Prostate gland (tissue), 2 donors: Measurements from ENCODE around the gene PDXP. TPM values are rescaled to one million over a fixed set of nuclear protein-coding genes. Genes with fewer than 3 reads are reported as not detected.

ENCODE experiments used
- DNase-seq: peaks from one replicate; pipeline ENCODE4 v3.0.0-alpha.2; 2019; ENCODE audit warnings: low spot score
- H3K27ac ChIP-seq, 2 donors: fragments of 200-600 bp; sonication (generic); 2 replicates each; pipeline ENCODE4 v1.5.1; 2017 to 2019
- H3K27me3 ChIP-seq: fragments of 200-600 bp; sonication (generic); replicated peaks from 2 replicates; pipeline ENCODE4 v1.5.1; 2019; ENCODE audit not compliant: insufficient read depth
- H3K36me3 ChIP-seq, 2 donors: fragments of 200-600 bp; sonication (generic); 1 replicate in 1 of 2; 2 replicates in 1 of 2; pipeline versions ENCODE4 v1.5.1 to v1.8.1; 2017 to 2019
- H3K4me1 ChIP-seq: fragments of 200-600 bp; sonication (generic); replicated peaks from 2 replicates; pipeline ENCODE4 v1.5.1; 2019
- H3K4me3 ChIP-seq, 2 donors: fragments of 200-600 bp; sonication (generic); 2 replicates each; pipeline ENCODE4 v1.5.1; 2017 to 2019
- H3K9me3 ChIP-seq: fragments of 200-600 bp; sonication (generic); 2 replicates; pipeline ENCODE4 v1.5.1; 2017
- CTCF ChIP-seq, 4 experiments: fragments of 200-600 bp in 2 of 4; fragments of 450-650 bp in 2 of 4; sonication (generic) in 2 of 4; IDR thresholded peaks; 1 replicate in 3 of 4; 2 replicates in 1 of 4; pipeline ENCODE4 v1.5.1; 2016 to 2019; ENCODE audit warnings: antibody characterized with exemption in 4 of 4, mild to moderate bottlenecking in 2 of 4, moderate library complexity in 2 of 4
- POLR2A ChIP-seq: fragments of 450-650 bp; IDR thresholded peaks from one replicate; pipeline ENCODE4 v1.6.1; 2016; ENCODE audit warnings: antibody characterized with exemption, mild to moderate bottlenecking
- POLR2AphosphoS5 ChIP-seq: sonication (generic); formaldehyde crosslinking; IDR thresholded peaks from one replicate; pipeline ENCODE4 v1.6.1; 2017; ENCODE audit warnings: antibody characterized with exemption
- WGBS: methylation state at CpG from one replicate; pipeline ENCODE4 v1.1.5; 2018; 5-methylcytosine and 5-hydroxymethylcytosine counted together
- intact Hi-C: fragments of 100-400 bp; cut with DNase I; formaldehyde crosslinking; loops from one replicate; pipeline ENCODE4 v1.14.2; 2022
- total RNA-seq, 2 donors: library from RNA; depleted of rRNA; stranded (reverse); fragments of >200 nt; gene quantifications; one replicate each; pipeline ENCODE4 v1.1.0, GENCODE V29; 2016

PDXP gene
- total RNA-seq, 2 donors from 2014 or later: 12.9 to 87.8 TPM

- no peaks in the 10 kb centered on the region for H3K9me3 ChIP-seq
- TF ChIP-seq POLR2AphosphoS5: no peak
- no peak for TF ChIP-seq POLR2A
- TF ChIP-seq CTCF (IDR thresholded peaks at IDR 0.05): no peak
- intact Hi-C loops: no loop called here
- DNase-seq: no peak
- H3K4me1 ChIP-seq: peaks cover 7% of the 10 kb centered on the region
- no peaks in the 10 kb centered on the region for H3K27me3 ChIP-seq
- WGBS: 28% methylated on average over 5 of the region's 6 CpGs
- peaks cover 0 to 7% of the 10 kb centered on the region in 2 donors for H3K36me3 ChIP-seq
- H3K4me3 ChIP-seq: no peak overlapping the region
- H3K27ac ChIP-seq: peak overlapping the region in 1 of 2 donors; percentile 3
These were observed 34.5 kb upstream of the PDXP start for GRCh38 chr22:37624017-37624365.

GRCh38 chr22:37624876-37625275 lies 33.6 kb upstream of the PDXP start:
- H3K9me3 ChIP-seq: no peaks in the 10 kb centered on the region
- H3K4me3 ChIP-seq: no peak overlapping the region
- no peaks in the 10 kb centered on the region for H3K27me3 ChIP-seq
- TF ChIP-seq POLR2AphosphoS5: no peak
- TF ChIP-seq POLR2A: no peak
- no peak for TF ChIP-seq CTCF (IDR thresholded peaks at IDR 0.05)
- peaks cover 7% of the 10 kb centered on the region for H3K4me1 ChIP-seq
- WGBS: 77% methylated on average over 7 of the region's 7 CpGs
- no peak overlapping the region for H3K27ac ChIP-seq
- peaks cover 0 to 9% of the 10 kb centered on the region in 2 donors for H3K36me3 ChIP-seq
- DNase-seq: no peak
- intact Hi-C loops: no loop called here

- intact Hi-C loops: no loop called here
- Histone ChIP-seq H3K27me3 (no peaks in the 10 kb centered on the region), H3K27ac (peak overlapping the region; percentile 57 to 66), H3K36me3 (peaks cover 0 to 9% of the 10 kb centered on the region in 2 donors), H3K4me1 (peaks cover 7% of the 10 kb centered on the region), H3K9me3 (no peaks in the 10 kb centered on the region), H3K4me3 (no peak overlapping the region)
- no peak for TF ChIP-seq CTCF (IDR thresholded peaks at IDR 0.05)
- no peak for TF ChIP-seq POLR2AphosphoS5
- no peak for TF ChIP-seq POLR2A
- no peak for DNase-seq
- 66% methylated on average over 14 of the region's 14 CpGs for WGBS
These were observed 32.8 kb upstream of the PDXP start for GRCh38 chr22:37625737-37626136.

- Histone ChIP-seq H3K4me3 (no peak overlapping the region), H3K36me3 (peaks cover 0 to 9% of the 10 kb centered on the region in 2 donors), H3K27ac (peak overlapping the region; percentile 57 to 66), H3K9me3 (no peaks in the 10 kb centered on the region), H3K27me3 (no peaks in the 10 kb centered on the region), H3K4me1 (peaks cover 7% of the 10 kb centered on the region)
- DNase-seq: peak; percentile 79
- TF ChIP-seq POLR2A (no peak), CTCF (IDR thresholded peaks at IDR 0.05) (no peak), POLR2AphosphoS5 (peak; percentile 78)
- WGBS: 25% methylated on average over 11 of the region's 11 CpGs
- intact Hi-C loops: no loop called here
These were observed 32.4 kb upstream of the PDXP start for GRCh38 chr22:37626144-37626543.

- TF ChIP-seq POLR2A (no peak), POLR2AphosphoS5 (no peak), CTCF (IDR thresholded peaks at IDR 0.05) (no peak)
- Histone ChIP-seq H3K36me3 (peaks cover 0 to 9% of the 10 kb centered on the region in 2 donors), H3K27me3 (no peaks in the 10 kb centered on the region), H3K9me3 (no peaks in the 10 kb centered on the region), H3K4me3 (no peak overlapping the region), H3K4me1 (peaks cover 7% of the 10 kb centered on the region), H3K27ac (peak overlapping the region; percentile 57 to 66)
- 57% methylated on average over 13 of the region's 13 CpGs for WGBS
- intact Hi-C loops: no loop called here
- DNase-seq: no peak
These were observed 31.9 kb upstream of the PDXP start for GRCh38 chr22:37626556-37627075.
